ENCODE measurements around the gene CLEC17A.

DNA sequence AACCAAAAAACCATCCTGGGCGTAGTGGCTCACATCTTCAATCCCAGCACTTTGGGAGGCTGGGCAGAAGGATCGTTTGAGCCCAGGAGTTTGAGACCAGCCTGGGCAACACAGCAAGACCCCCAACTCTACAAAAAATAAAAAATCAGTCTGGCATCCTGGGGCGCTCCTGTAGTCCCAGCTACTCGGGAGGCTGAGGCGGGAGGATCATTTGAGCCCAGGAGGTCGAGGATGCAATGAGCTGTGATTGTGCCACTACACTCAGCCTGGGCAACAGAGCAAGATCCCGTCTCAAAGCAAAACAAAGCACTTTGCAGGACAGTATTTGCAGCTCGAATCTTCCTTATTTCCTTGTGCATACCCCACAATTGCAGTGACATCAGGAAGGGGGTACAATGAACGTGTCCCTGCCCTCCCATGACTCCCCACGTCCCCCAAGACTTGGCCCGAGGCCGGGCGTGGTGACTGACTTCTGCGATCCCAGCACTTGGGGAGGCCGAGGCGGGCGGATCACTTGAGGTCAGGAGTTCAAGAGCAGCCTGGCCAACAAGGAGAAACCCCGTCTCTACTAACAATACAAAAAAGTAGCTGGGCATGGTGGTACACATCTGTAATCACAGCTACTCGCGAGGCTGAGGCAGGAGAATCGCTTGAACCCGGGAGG is 11.9 kb upstream of the CLEC17A start:
- TF ChIP-seq, protein P1, sequence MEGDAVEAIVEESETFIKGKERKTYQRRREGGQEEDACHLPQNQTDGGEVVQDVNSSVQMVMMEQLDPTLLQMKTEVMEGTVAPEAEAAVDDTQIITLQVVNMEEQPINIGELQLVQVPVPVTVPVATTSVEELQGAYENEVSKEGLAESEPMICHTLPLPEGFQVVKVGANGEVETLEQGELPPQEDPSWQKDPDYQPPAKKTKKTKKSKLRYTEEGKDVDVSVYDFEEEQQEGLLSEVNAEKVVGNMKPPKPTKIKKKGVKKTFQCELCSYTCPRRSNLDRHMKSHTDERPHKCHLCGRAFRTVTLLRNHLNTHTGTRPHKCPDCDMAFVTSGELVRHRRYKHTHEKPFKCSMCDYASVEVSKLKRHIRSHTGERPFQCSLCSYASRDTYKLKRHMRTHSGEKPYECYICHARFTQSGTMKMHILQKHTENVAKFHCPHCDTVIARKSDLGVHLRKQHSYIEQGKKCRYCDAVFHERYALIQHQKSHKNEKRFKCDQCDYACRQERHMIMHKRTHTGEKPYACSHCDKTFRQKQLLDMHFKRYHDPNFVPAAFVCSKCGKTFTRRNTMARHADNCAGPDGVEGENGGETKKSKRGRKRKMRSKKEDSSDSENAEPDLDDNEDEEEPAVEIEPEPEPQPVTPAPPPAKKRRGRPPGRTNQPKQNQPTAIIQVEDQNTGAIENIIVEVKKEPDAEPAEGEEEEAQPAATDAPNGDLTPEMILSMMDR (tag by site-specific recombination; IDR thresholded peaks at IDR 0.05) = no peak
- no peak for TF ChIP-seq YY1 (tag by site-specific recombination; IDR thresholded peaks at IDR 0.05)
- TF ChIP-seq ZNF621 (tag by site-specific recombination; IDR thresholded peaks at IDR 0.05) = no peak
- no peak for TF ChIP-seq ZNF292 (tag by site-specific recombination; IDR thresholded peaks at IDR 0.05; ENCODE audit: borderline replicate concordance, low read depth)
- TF ChIP-seq, protein P2, sequence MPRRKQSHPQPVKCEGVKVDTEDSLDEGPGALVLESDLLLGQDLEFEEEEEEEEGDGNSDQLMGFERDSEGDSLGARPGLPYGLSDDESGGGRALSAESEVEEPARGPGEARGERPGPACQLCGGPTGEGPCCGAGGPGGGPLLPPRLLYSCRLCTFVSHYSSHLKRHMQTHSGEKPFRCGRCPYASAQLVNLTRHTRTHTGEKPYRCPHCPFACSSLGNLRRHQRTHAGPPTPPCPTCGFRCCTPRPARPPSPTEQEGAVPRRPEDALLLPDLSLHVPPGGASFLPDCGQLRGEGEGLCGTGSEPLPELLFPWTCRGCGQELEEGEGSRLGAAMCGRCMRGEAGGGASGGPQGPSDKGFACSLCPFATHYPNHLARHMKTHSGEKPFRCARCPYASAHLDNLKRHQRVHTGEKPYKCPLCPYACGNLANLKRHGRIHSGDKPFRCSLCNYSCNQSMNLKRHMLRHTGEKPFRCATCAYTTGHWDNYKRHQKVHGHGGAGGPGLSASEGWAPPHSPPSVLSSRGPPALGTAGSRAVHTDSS (tag by site-specific recombination; IDR thresholded peaks at IDR 0.05) = no peak
- TF ChIP-seq, protein P3, sequence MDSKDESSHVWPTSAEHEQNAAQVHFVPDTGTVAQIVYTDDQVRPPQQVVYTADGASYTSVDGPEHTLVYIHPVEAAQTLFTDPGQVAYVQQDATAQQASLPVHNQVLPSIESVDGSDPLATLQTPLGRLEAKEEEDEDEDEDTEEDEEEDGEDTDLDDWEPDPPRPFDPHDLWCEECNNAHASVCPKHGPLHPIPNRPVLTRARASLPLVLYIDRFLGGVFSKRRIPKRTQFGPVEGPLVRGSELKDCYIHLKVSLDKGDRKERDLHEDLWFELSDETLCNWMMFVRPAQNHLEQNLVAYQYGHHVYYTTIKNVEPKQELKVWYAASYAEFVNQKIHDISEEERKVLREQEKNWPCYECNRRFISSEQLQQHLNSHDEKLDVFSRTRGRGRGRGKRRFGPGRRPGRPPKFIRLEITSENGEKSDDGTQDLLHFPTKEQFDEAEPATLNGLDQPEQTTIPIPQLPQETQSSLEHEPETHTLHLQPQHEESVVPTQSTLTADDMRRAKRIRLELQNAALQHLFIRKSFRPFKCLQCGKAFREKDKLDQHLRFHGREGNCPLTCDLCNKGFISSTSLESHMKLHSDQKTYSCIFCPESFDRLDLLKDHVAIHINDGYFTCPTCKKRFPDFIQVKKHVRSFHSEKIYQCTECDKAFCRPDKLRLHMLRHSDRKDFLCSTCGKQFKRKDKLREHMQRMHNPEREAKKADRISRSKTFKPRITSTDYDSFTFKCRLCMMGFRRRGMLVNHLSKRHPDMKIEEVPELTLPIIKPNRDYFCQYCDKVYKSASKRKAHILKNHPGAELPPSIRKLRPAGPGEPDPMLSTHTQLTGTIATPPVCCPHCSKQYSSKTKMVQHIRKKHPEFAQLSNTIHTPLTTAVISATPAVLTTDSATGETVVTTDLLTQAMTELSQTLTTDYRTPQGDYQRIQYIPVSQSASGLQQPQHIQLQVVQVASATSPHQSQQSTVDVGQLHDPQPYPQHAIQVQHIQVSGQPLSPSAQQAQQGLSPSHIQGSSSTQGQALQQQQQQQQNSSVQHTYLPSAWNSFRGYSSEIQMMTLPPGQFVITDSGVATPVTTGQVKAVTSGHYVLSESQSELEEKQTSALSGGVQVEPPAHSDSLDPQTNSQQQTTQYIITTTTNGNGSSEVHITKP (tag by site-specific recombination; IDR thresholded peaks at IDR 0.05) = no peak
